RWPE1 (cell line): ENCODE data around the gene MTR.

Experiments used
- CTCF ChIA-PET: fragments of 350-600 bp; sonication (Branson Sonifier 250); formaldehyde crosslinking; extraction: SDS; loops from one replicate; lab custom pipeline; 2021; lab: Yijun Ruan, JAX
- POLR2A ChIA-PET: fragments of 400-600 bp; formaldehyde crosslinking; extraction: SDS; loops from one replicate; lab custom pipeline; 2020; ENCODE audit warnings: antibody characterized with exemption; ENCODE audit not compliant: low non-redundant PET; lab: Yijun Ruan, JAX
- DNase-seq: peaks from one replicate; pipeline ENCODE4 v3.0.0; 2012; ENCODE audit warnings: low spot score
- H3K27ac ChIP-seq: fragments of 450-650 bp; 2 replicates; pipeline ENCODE4 v1.5.1; 2017
- TF ChIP-seq, protein P1 (sequence below): fragments of 450-650 bp; conservative IDR thresholded peaks from 2 replicates; pipeline ENCODE4 v1.5.1; 2017; ENCODE audit warnings: low read depth, mild to moderate bottlenecking

Gene MTR

GRCh38 chr1:236760480-236760879 lies 34.6 kb upstream of the MTR start:
- POLR2A ChIA-PET = no interaction called here
- CTCF ChIA-PET = interaction anchor here (1.3 kb wide), 1 partner anchor 151 kb away, joined by 5 read pairs; no protein-coding TSS in a partner anchor

DNA sequence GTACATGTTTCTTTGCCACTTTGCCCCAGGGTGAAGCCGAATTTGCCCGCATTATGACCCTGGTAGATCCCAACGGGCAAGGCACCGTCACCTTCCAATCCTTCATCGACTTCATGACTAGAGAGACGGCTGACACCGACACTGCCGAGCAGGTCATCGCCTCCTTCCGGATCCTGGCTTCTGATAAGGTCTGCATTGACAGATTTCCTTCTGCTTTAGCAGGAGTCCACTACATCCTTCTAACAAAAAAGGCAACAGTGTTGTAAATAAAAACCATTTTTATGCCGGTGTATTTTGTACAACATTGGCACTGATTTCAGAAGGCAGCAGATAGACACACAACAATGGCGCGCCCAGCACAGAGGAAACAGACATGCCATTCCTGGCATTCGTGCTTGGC lies 34.1 kb upstream of the MTR start:
- TF ChIP-seq, protein P1, sequence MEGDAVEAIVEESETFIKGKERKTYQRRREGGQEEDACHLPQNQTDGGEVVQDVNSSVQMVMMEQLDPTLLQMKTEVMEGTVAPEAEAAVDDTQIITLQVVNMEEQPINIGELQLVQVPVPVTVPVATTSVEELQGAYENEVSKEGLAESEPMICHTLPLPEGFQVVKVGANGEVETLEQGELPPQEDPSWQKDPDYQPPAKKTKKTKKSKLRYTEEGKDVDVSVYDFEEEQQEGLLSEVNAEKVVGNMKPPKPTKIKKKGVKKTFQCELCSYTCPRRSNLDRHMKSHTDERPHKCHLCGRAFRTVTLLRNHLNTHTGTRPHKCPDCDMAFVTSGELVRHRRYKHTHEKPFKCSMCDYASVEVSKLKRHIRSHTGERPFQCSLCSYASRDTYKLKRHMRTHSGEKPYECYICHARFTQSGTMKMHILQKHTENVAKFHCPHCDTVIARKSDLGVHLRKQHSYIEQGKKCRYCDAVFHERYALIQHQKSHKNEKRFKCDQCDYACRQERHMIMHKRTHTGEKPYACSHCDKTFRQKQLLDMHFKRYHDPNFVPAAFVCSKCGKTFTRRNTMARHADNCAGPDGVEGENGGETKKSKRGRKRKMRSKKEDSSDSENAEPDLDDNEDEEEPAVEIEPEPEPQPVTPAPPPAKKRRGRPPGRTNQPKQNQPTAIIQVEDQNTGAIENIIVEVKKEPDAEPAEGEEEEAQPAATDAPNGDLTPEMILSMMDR = no peak
- no peak for DNase-seq
- no peak overlapping the region for H3K27ac ChIP-seq
- ChIA-PET CTCF (no interaction called here), POLR2A (no interaction called here)

More at GRCh38 chr1:236760480-236760879, 34.6 kb upstream of the MTR start:
- TF ChIP-seq, protein P1 = no peak
- no peak for DNase-seq
- no peak overlapping the region for H3K27ac ChIP-seq

DNA sequence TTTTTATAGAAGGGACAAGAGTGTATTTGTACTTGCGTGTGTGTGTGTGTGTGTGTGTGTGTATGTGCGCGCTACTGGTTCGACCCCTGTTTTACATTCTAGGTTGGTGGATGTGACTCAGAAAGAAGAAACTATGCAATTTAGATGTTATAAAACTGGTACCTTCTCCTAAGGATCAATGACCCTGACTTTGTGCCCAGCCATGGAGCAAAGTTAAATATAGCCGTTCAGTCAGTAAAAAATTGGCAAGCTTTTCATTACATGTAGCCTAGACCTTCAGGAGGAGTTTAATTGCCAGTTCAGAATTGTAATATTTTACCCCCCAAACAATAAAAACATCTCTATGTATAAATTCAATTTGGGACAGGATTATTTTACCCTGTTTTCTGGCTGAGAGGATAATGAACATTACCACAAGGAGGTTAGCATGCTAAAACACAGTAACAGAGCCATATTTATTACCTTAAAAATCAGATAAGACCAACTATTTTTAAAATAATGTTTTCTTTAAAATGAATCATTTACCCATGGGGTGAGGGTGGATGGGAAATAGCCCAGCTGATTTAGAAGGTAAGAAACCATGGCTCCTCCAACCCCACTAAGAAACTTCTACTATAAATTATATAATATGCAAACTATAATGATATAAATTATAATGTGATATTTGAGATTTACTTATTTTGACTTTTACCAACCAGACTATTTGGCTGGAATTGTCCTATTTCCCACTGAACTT lies 33.5 kb upstream of the MTR start:
- no peak overlapping the region for H3K27ac ChIP-seq
- CTCF ChIA-PET = no interaction called here
- POLR2A ChIA-PET = no interaction called here
- no peak for DNase-seq
- TF ChIP-seq, protein P1 = no peak

GRCh38 chr1:236762410-236762809 lies 32.7 kb upstream of the MTR start:
- TF ChIP-seq, protein P1 = no peak
- no peak for DNase-seq
- CTCF ChIA-PET = no interaction called here
- POLR2A ChIA-PET = no interaction called here
- no peak overlapping the region for H3K27ac ChIP-seq

- CTCF ChIA-PET = no interaction called here
- TF ChIP-seq, protein P1 = no peak
- POLR2A ChIA-PET = no interaction called here
- DNase-seq = no peak
- H3K27ac ChIP-seq = no peak overlapping the region
Observed at GRCh38 chr1:236765831-236766230, 29.3 kb upstream of the MTR start.

DNA sequence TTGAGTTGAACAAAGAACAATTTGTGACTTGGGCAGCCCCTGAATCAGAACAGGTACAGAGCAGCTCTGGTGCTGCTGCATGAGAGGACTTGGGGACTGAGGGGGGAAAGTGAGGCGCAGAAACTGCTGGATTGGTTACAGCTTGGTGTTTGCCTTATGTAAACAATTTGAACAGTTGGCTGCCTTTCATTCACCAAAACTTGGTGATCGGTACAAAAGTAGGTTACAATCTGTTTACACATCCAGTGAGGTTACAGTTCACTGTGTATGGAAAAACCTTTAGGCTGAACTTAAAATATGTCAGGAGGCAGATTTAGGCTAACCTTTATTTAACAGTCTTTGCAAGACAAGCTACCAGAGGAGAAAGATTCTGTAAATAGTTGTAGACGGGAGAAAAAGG lies 28.6 kb upstream of the MTR start:
- no peak overlapping the region for H3K27ac ChIP-seq
- no peak for DNase-seq
- TF ChIP-seq, protein P1 = no peak
- ChIA-PET CTCF (no interaction called here), POLR2A (no interaction called here)
